Measurements from ENCODE around the gene SLIT1.

SLIT1 gene

DNA sequence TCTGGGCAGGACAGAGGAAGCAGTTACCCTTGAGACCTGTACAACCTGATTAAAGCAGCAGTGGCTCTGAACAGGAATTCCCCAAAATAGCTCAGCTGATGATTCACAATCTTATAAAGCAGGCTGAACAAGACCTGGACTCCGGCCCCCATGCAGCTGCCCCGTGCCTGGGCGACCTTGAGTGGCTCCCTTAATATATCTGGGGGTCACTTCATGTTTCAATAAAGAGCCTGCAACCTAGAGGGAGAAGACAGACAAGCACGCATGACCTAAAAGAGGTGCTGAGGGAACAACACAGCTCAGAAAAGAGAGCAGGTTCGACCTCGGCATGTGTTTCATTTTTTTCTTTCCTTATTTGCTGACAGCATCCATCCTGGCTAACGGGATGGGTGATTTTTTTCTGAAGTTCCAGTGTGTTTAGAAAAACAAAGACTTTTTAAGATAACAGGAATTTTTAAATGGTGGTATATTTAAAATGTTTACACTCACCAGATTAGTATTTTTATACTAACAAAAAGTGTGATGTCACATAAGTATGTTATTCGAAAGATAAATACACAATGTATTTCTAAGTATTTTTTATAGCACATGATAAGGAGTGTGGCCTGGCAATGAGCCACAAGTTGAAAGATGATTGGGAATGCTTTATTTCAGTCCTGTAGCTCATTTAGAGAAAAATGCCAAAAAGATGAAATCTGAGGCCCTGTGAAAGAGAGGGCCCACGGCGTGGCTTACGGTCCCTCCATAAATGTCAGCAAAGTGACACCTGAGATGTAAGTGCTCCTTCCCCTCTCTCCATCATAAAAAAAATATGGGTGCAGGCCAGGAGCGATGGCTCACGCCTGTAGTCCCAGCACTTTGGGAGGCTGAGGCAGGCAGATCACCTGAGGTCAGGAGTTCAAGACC is 161.3 kb downstream of the SLIT1 start:
- no peak for DNase-seq (ENCODE audit: low read depth in 2 of 2)

- no peak for DNase-seq (ENCODE audit: low read depth in 2 of 2)
Measured at GRCh38 chr10:97023401-97024167, 162.2 kb downstream of the SLIT1 start.

DNA sequence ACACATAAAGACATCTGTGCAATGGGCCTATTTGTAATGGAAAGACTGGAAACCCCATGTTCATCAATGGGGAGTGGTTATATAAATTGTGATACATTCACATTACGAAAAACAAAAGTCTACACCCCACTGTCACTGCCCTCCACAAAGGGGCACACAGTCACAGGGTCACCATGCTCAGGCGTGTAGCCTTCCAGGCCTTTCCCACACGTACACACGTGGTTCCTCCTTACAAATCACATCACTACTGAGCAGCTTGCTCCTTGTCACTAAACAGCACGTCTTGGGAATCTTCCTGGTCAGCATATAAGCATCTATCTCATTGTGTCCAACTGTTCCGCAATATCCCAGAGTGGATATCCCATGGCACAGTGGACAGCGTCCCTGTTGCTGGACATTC is 163.1 kb downstream of the SLIT1 start:
- DNase-seq (ENCODE audit: low read depth in 2 of 2): no peak

GRCh38 chr10:97020452-97021400 is 165.0 kb downstream of the SLIT1 start:
- DNase-seq (ENCODE audit: low read depth in 2 of 2): no peak

- DNase-seq (ENCODE audit: low read depth in 2 of 2): no peak
Measured at GRCh38 chr10:97019213-97019844, 166.4 kb downstream of the SLIT1 start.

DNA sequence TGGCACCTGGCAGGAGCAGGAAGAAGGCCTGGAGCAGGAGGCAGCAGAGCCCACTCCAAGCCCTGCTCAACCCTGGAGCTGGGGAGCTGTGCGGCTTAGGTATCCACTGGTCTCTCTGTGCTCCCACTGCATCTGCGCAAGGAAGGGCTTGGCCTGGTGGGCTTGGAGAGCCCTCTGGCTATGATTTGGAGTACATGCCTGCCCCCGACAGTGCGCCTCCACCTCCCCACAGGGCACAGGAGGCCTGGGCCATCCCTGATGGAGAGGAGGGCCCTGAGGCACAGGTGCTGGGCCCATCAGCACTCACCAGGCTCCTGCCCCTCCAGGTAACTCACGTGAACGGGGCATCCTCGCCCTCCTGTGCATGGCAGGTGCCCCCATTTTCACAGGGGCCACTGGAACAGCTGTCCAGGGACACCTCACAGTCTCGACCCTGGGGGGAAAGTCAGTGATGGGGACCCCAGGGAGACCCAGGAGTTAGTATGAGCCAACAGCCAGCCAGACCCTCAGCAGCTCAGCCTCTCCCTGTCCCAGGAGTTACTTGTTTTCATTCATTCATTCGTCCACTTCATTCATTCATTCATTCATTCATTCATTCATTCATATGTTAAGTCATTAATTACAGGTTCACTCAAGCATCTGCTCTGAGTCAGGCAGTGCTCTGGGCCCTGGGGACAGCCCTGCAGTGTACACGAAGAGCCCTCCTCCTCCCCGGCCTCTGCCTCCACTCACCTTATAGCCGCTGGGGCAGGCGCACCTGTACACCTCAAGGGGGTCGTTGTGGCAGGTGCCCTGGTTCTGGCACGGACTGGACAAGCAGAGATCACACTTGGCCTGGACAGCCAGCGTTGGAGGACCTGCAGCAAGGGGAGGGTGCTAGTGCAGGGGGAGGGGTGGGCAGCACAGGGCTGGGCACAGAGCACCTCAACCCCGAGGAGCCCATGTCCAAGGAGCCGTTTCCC is 167.2 kb downstream of the SLIT1 start:
- DNase-seq (ENCODE audit: low read depth in 2 of 2): no peak

DNA sequence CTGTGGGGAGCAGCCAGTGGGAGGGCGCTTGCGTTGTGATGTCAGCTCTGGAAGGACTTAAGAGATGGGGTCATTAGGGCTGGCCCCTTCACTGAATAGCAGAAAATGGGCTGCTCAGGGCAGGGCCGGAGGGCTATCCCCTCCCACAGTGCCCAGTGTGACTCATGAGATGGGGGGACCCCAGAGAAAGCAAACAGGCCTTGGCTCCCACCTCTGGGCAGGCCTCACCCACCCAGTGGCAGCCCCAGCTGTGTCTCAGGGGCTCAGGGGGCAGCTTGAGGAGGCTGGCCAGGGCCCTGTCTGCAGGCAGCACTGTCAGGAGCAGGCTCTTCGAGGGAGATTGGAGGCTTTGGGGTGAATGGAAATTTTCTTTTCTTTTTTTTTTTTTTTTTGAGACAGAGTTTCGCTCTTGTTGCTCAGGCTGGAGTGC is 168.3 kb downstream of the SLIT1 start:
- DNase-seq (ENCODE audit: low read depth in 2 of 2): no peak

DNA sequence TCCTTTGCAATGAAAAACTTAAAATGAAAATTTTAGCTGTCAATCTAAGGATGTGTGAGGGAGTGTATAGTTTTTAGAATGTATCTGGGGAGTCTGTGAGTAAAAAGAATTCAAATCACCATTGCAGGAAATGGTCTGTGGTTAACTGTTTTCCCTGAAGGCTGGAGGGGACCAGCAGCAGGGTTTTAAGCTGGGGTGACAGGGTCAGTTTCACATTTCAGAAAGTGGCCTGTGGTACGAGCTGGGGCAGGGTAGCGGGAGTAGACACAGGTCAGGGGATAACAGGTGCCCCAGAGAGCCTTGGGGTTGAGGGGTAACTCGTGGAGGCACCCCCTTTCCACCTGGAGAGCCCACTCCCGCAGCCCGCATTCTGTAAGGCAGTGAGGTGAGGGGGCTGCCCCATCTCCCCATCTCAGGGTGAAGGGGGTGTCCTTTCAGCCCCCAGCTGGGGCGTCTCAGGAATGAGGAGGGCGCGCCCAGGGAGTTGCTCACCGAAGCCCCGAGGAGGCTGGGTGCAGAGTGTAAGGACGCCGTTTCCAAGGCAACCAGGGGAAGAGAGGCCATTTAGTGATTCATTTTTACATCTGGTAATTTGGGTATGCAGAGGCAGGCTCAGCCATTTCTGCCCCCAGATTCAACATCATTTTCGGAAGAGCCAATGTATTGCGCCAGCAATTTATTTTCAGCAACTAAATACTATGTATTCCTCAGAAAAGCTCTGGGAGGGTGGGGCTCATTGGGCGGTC is 168.9 kb downstream of the SLIT1 start:
- DNase-seq (ENCODE audit: low read depth in 2 of 2): no peak

DNA sequence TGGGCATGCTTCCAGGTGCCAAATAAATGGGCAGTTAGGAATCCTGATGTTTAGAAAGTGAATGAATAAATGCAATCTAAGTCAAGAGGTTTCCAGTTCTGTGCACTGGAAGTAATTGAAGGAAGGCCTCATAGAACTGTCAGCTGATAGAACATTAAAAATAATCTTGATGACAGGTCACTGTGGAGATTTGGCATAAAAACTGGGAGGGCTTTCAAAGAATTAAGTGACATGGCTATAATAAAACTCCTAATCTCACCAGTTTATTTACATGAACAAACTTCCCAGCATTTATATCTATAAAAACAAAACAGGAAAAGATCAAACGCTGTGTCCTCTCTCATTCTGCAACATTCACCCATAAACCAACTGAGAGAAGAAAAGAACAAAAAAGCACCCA is 170.5 kb downstream of the SLIT1 start:
- DNase-seq (ENCODE audit: low read depth in 2 of 2): no peak

DNA sequence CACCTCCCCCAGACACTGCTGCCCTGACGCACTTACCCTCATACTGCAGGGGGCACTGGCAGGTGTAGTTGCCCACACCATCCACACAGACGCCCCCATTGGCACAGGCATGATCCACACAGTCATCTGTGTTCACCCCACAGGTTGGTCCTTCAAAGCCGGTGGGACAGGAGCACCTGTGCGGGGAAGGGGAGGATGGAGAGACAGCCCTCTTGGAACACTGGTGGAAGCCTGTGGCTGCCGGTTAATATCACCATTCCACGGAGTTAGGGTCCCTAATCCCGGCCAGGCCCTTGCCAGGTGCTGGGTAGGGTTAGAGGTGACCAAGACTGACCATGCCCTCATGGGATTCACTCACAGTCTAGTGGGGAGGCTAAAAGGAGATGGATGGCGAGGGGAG is 171.8 kb downstream of the SLIT1 start:
- no peak for DNase-seq (ENCODE audit: low read depth in 2 of 2)

DNA sequence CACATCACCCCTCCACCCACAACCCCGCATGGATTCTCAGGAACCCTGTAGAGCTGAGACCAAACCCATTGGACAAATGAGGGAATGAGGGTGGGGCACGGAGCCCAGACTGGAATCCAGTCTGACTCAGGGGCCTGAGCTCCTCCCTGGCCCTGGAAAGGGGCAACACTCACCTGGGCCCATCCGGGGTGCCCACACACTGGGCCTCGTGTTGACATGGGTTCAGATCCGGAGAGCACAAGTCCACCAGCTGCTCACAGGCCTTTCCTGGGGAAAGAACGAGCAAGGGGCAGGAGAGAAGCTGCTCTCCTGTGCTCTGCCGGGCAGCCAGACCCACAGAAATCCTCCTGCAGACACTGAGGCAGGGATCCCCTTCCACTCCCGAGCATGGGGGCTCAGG is 172.2 kb downstream of the SLIT1 start:
- DNase-seq (ENCODE audit: low read depth in 2 of 2): no peak

DNA sequence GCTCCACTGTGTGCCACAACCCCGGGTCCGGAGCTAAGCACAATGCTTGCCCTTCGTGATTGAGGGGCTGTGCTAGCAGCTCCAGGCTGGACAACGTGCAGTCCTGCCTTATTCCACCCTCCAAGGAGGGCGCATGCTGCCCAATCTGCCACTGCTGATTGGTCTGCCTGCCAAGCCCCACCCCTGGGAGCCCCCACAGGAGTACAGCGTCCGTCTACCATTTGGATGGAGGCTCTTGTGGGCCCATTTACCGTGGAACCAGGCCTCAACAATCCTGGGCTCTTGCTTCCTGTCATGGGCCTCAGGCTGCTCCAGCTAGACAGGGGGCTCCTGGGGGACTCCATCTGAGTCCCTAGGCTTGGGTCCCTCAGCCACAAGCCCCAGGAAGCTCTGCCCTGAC is 173.3 kb downstream of the SLIT1 start:
- DNase-seq (ENCODE audit: low read depth in 2 of 2): no peak

- DNase-seq (ENCODE audit: low read depth in 2 of 2): no peak
Measured at GRCh38 chr10:97011397-97011796, 174.4 kb downstream of the SLIT1 start.

DNA sequence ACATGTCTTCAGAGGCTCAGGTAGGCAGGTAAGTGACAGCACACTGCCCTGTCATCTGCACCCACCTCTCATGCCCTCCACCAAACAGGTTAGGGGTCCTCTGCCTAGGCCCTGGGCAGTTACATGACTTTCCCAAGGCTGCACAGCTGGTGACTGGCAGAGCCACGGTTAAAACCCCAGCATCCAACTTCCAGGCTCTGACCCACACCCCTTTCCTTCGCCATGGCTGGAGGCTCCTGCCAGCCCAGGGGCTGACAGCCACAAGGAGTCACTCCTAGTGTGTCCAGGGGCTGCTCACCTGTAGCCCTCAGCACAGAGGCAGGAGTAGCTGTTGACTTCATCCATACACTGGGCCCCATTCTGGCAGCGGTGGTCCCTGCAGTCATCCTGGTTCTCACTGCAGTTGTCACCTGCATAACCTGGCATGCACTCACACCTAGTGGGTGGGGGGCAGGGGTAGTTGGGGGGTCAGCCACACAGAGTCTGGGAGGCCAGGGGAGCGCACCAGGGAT is 175.0 kb downstream of the SLIT1 start:
- DNase-seq (ENCODE audit: low read depth in 2 of 2): no peak

- no peak for DNase-seq (ENCODE audit: low read depth in 2 of 2)
Measured at GRCh38 chr10:97007417-97007816, 178.3 kb downstream of the SLIT1 start.

DNA sequence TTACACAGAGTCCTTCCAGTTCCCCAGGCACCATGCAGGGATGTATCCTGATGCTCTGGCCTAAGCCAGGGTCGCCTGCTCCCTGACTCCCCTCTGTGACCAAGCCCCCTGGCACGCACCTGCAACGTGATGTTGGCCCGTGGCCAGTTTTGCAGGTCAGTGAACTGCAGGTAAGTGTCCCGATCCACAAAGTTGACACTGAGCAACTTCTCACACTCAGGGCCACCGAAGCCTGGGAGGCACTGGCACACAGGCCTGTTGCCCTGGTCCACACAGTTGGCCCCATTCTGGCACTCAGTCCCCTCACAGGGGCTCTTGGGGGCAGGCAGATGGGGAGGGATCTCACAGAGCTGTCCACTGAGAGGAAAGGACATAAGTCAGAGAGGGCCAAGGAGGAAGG is 179.4 kb downstream of the SLIT1 start:
- DNase-seq (ENCODE audit: low read depth in 2 of 2): no peak

DNA sequence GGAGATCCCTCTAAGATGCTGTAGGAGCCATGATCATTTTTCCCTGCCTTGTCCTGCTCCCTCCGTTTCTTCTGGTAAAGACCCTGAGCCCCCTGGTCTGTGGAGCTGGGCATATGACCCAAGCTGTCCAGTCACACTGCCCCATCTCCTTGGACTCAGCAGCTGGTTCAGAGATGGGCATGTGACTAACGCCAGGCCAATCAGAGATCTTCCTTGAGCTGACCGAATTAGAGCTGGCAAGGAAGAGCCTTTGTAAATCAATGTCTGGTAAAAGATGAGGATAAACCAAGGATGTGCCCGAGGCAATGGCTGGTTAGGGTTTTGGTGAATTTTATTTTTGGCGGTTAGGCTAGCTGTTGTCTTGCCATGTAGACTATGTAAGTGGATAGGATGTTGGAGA is 180.4 kb downstream of the SLIT1 start:
- DNase-seq (ENCODE audit: low read depth in 2 of 2): no peak

DNA sequence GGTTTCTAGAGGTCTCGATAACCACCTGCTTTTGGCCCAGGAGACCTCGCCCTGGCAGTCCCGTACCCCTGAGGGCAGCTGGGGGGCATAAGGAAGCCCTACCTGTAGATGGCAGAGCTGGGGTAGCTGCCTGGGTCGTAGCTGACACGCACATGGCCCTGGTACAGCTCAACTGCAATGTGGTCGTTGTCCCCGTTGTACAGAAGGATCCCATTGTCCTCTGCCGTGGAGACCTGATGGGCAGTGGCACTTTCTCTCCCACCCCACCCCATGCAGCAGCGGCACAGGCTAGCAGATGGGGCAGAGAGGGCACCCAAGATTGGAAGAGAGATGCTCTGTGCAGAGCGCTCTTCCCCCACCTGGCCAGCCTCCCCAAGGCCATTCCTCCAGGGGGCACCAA is 181.2 kb downstream of the SLIT1 start:
- DNase-seq (ENCODE audit: low read depth in 2 of 2): no peak

DNA sequence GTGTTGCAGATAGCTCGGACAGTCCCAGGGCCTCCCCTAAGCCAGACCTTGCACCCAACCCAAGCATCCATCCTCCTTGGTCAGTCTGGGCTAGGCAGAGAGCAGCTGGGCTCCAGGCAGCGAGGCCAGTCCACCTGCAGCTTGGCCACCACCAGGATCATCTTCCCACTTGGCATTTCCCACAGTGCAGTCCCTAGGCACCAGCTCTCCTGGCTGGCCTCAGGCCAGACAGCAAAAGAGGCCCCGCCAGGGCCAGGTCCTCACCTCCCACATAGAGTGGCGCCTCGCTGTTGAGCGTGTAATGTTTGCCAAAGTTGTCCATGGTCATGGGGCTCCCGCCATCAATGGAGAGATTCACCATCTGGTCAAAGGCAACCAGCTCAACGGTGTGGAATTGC is 182.0 kb downstream of the SLIT1 start:
- DNase-seq (ENCODE audit: low read depth in 2 of 2): no peak
